Activated CD4-positive, alpha-beta T cell treated with anti-CD3 and anti-CD28 coated beads, Interleukin-2, amount 50 U/mL, for 16 hours (primary cell): ENCODE data around the gene PTS.

Source experiments
- DNase-seq: peaks from one replicate; pipeline ENCODE4 v3.0.0-alpha.2; 2020

PTS gene

DNA sequence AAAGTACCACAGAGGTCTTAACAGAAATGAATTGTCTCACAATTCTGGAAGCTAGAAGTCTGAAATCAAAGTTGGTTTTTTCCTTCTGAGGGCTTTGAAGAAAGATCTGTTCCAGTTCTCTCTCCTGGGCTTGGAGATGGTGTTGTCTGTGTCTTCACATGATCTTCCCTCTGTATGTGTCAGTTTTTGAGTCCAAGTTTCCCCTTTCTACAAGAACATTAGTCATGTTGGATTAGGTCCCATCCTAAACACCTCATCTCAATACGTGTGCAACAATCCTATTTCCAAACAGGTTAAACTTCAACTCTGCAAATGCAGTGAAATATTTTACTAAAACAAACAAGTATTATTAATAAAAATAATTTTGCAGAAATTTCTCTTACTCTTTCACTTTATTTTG, 3.1 kb upstream of the PTS start:
- no peak for DNase-seq

DNA sequence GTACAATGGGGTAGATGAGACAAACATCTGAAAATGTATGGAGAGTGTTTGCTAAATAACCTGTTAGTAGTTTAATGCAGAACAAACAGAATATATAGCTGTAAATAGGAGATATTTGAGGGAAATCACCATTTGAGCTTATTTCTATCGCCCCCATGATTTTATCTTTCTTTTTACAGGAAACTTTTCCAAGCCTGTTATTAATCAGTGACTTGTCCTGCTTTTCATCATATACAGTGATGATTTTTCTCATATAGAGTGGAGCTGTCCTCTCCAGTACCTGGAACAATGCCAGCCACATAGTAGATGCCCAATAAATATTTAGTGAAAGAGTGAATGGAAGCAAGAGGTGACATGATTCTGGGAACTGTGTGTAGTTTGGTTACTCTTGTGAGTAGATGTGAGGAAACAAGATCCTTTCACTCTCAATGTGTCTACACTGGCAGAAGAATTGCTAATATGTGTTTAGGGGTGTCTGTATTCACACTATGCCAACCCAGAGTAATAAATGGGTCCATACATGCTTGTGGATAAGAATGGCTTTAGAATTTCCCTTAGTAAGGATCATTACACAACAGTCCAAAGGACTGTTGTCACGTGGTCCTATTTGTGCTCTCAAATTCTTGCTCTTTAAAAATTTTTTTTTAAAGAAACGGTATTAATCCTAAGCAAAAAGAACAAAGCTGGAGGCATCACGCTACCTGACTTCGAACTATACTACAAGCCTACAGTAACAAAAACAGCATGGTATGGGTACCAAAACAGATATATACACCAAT, 2.3 kb upstream of the PTS start:
- DNase-seq, result no peak

DNA sequence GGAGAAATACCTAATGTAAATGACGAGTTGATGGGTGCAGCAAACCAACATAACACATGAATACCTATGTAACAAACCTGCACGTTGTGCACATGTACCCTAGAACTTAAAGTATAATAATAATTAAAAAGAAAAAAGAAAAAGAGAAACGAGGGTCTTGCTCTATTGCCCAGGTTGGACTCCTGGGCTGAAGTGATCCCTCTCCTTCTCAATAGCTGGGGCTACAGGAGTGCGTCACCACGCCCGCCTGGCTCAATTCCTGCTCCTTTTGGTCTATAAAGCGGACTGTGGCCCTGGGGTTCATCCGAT, 521 bp upstream of the PTS start:
- DNase-seq, result no peak

DNA sequence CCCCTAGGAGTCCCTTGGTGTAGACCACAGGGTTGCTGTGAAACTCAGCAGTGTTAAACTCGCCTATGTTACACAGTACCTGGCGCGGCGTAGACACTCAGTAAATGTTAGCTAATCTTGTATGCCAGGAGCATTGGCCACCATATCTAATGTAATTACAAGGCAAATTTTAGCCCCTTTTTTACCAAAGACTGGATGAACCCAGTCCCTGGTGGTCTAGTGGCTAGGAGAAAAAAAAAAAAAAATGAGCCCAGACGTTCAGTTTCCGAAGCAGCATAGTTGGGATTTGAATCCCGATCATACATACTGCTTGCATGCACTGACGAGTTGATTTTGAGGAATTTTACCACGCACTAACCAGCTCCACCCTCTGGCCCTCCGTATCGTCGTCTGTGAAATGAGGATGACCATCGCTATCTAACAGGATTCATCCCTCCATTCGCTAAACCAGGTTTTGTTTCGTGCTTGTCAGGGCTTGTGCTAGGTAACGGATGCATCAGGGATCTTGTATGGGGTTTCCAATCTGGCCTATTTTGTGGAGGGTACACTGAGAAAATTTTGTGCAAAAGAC, 688 bp downstream of the PTS start:
- DNase-seq, result no peak

DNA sequence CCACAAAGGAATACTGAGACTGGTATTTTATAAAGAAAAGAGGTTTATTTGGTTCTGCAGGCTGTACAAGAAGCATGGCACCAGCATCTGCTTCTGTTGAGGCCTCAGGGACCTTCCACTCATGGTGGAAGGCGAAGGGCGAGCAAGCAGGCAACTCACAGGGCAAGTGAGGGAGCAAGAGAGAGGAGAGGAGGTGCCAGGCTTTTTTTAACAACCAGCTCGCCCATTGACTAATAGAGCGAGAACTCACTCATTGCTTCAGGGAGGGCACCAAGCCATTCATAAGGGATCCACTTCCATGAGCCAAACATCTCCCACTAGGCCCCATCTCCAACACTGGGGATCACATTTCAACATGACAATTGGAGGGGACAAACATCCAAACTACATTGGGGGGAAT, 1.2 kb downstream of the PTS start:
- no peak for DNase-seq

DNA sequence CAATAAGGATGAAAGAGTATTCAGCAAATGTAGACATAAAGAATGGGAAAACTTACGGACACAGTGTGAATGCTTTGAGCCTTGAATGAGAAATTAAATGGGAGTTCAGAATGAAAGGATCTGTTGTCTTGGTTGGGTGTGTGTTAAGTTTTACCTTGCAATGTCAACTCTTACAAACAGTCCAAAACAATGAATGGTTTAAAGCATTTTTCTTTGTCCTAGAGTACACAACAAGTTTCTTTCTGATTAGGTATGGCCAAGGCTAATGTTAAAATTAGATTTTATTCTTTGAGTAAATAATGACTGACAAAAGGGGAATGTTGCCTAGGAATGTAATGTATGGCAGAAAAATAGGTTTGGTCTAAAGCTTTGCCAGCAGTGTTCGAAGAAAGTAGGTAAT, 2.5 kb downstream of the PTS start:
- no peak for DNase-seq

DNA sequence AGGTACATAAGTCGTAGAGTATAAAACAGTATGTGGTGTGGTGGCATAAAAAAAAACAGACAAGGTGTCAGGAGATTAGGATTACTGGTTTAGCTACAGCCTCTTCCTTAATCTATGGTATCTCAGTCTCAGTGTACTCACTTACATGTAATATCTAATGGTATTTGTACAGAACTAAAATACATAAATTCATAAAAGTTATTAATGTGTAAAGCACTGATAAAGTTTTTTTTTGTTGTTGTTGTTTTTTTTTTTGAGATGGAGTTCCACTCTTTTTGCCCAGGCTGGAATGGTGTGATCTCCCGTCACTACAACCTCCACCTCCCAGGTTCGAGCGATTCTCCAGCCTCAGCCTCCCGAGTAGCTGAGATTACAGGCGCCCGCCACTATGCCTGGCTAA, 2.9 kb downstream of the PTS start:
- no peak for DNase-seq

DNA sequence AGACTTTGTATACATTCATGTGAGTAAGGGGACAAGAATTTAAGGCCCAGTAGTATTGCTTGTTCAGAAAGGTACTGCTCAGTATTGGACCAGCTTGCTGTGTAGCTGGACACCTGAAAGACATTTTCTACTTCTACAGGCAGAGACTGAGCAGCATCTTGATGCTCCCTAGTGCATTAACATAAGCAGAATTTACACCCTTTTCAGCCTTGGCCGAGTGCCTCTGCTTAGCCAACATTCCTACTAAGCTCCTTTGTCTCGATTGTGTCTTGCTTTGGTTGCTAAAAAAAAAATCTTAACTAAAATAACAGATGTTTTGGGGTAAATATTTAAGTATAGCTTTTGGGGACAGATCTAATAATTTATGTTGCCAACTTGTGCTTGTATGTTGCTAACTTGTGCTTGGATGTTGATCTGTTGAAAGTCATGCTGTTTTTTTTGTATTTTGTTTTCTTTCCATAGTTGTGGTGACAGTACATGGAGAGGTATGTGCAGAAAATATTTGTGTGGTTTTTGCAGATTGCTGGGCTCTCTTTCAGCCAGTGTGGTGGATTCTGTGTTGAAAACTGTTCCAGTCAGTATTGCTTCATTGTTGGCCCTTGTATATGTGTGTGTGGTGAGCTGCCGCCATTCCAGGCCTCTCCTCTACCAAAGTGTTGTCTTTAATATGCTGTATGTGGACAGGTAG, 3.7 kb downstream of the PTS start:
- no peak for DNase-seq

DNA sequence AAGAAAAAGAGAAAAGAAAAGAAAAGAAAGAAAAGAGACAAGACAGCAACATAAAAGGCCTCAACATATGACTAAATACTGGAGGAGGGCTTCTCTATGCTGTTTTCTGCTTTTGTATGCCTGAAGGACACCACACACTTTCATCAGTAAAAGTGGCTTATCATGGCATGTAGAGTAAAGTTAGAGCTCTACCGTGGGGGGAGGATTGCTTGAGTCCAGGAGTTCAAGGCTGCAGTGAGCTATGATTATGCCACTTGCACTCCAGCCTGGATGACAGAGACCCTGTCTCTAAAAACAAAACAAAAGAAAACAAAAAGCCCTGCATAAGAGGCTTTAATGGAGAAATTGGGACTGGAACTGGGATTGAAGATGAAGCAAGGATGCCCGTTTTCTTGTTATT, 5.7 kb downstream of the PTS start:
- no peak for DNase-seq

DNA sequence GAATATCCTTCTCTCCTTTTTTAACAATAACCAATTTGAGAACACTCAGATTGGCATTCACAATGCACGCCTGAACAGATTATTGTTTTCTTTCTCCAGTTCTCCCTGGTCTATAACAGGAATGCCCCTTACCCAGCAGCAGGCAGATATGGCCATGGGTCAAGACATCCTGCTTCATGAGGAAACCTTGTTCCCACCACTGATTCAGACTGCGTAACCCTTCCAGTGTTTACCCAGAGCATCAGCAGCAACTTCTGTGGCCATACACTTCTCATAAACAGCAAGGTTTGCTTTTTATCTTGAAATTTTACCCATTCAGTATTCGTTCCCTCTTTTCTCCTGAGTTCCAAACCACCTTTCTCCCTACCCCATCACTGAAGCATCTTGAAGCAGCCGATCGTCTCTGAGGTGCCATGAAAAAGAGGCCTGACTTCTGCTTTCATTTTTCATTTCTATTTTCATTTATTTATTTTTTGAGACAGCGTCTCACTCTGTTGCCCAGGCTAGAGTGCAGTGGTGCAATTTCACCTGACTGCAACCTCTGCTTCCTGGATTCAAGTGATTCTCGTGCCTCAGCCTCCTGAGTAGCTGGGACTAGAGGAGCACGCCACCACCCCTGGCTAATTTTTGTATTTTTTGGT, 9.6 kb downstream of the PTS start:
- no peak for DNase-seq

DNA sequence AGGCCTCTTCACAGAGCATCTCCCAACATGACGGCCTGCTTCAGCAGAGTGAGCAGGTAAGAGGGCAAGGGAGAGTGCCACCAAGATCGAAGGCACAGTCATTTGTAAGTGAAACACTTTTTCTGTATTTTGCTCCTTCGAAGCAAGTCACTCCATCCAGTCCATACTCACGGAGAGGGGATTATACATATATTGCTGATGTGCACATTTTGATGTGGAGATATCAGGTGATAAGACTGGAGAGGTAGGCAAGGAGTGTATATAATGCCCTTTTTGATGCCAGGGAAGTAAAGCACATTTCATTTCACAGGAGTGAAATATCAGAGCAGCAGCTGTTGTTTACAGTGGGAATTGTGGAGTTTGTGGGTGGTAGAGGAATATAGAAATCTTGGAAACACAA, 11.2 kb downstream of the PTS start:
- no peak for DNase-seq

DNA sequence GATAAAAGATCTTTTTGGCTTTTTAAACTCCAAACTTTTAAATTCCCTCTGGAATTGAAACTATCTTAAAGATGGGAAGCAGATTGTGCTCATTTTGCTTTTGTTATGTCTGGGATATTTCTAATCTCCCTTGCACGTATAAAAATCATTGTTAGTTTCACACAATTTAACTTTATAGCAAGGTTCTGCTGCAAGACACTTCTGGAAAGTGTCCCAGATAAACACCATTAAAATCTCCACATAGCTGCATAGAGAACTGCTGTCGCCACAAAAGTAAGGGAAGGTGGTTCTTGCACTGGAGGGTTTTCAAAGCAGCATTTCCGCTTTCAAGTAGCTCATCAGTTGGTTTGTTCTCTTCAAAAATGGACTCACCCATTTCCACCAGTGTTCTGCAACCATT, 11.8 kb downstream of the PTS start:
- DNase-seq, result no peak

DNA sequence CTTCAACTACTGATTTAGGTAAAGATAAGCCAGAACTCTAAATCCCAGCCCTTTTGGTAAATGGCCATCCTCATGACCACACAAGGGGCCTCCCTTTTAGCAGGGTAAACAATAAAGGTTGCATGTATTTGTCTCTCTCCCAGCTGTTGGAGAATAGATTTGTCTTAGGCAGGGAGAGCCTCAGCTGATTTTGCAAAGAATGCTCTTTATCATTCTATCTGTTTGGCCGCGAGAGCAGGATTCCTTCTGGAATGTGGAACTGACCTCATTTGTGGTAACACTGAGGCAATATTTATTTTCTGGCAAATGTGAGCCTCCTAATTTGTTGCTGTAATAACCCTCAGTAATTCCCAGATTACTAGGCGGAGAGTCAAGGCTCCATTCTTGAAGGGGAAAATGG, 15.3 kb downstream of the PTS start:
- DNase-seq, result no peak

DNA sequence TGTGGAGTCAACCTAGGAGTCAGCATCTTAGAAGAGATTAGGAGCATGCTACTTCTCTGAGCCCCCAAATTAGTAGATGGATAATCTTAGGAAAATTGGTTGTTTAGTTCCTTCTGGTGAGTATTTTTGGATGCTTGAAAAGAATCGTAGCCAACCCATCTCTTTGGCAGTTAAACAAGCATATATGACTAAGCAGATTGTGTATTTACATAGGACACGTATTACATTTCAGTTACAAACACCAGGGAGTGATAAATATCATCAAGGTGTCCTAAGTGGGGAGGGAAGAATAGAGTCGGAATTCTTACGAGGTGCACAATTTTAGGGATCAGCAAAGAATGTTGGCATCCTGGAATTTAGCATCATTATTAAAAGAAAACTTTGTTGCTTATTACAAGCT, 21.0 kb downstream of the PTS start:
- no peak for DNase-seq

DNA sequence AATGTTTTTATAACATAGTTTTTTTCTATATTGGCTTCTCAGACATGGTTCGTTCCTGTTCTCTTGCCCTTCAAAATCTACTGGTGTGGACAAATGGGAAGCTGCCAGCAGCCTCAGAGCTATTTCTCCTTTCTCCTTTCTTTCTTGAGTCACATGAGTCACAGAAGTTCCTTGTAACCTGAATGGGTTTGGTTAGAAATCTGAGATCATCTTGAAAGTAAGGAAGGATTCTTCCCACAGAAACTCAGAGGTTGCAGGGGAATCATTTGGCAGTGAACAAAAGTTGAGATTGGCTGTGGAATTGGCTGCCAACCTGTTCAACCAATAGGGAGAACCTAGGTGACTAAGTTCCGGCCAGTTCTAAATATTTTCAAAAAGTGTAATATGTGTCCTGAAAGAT, 22.0 kb downstream of the PTS start:
- no peak for DNase-seq

DNA sequence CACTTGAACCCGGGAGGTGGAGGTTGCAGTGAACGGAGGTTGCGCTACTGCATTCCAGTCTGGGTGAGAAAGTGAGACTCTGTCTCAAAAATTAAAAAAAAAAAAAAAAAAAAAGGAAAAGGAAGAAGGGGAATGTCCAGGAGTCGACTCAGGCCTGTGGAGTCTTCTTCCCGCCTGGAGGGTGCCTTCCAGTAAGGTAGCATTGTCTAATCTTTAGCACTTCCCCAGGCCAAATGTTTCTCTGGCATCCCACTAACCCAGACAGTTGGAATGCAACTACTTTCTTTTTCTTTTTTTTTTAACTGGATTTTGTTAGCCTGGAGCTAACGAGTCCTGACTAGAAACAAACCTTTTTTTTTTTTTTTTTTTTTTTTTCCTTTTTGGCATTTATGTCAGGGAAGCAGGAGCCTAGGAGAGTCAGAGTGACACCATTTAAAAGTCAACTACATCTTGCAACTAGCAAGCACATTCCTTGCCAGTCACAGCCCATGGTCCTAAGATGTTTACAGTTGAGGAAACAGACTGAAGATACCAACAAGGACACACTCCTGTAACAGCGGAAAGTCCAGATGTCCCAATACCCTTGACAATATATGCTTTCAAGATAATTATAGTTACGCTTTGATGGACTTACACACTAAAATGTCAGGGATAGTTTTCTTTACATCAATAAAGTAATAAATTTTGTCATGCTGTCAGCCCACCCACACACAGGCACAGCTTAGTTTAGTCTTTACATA, 23.8 kb downstream of the PTS start:
- no peak for DNase-seq

DNA sequence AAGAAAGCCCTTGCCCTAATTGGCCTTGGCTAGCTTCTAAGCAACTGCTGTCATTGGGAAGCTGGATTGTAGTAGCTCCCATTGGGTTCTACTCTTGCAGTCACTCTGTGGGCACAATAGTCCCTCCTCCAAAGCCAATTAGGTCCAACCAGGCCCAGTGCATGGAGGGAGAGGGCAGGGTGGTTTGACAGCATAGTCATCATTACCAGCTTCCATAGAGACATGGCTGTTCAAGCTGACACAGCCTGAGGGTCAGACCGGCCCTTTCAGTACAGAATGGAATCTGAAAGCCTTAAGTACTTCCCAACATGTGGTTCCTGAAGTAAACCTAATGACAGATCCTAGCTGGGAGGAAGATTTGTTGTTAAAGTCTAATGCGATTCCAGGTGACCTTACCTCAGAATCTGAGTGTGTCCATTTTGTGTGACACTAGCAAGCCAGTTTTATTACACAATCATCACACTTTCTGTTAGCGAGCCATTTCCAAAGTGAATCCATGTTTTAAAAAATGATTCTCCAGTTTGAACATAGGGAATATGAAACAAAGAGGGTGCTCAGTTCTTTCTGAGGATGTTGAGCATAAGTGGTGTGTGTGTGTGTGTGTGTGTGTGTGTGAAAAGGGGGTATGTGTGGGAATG, 27.5 kb downstream of the PTS start:
- no peak for DNase-seq

DNA sequence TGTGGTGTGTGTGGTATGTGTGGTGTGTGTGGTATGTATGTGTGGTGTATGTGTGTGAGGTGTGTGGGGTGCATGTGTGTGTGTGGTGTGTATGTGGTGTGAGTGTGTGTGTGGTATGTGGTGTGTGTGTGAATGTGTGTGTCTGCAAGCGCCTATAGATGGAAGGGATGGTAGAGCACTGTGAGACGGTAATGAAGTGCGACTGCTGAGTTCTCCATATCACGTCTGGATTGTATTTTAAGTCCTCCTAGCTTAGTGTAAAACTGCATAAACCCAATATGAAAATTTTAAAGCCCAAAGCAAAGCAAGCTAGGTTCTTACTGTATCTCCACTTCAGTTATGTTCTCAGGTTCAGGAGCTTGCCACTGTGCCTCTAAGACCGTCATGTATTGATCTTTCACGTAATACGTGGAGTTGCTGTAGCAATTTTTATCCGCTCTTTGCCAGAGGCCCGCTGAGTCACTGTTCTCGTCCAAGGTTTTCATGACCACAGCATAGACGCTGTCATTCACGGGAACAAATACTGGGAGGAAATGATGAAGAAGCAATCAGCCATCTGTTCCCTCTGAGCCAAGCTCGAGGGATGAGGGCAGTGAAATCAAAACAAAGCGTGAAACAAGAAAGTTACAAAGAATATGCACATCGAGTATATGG, 29.0 kb downstream of the PTS start:
- no peak for DNase-seq

DNA sequence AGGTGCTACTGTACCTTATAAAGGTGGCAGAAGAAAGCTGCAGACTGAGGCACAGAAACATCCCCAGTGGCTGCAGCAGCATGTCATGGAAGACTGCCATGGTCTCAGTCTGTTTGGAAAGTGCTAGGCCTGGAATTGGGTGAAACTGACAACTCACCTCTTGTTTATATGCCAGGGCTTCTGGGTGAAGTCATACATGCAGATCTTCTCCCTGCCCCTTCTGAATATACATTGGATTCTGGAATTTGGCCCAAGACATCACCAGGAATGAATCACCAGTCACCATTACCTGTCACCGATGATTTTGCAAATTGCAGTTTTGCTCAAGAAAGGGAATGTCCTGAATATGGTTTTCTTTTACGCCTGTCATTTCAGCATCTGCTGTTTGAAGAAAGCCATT, 34.3 kb downstream of the PTS start, which contains the start of gene PLET1:
PLET1 (minus strand) TSS at position 371 of the 400 bp plus-strand sequence; CDS start at position 100, 271 bp downstream.
- DNase-seq, result no peak

DNA sequence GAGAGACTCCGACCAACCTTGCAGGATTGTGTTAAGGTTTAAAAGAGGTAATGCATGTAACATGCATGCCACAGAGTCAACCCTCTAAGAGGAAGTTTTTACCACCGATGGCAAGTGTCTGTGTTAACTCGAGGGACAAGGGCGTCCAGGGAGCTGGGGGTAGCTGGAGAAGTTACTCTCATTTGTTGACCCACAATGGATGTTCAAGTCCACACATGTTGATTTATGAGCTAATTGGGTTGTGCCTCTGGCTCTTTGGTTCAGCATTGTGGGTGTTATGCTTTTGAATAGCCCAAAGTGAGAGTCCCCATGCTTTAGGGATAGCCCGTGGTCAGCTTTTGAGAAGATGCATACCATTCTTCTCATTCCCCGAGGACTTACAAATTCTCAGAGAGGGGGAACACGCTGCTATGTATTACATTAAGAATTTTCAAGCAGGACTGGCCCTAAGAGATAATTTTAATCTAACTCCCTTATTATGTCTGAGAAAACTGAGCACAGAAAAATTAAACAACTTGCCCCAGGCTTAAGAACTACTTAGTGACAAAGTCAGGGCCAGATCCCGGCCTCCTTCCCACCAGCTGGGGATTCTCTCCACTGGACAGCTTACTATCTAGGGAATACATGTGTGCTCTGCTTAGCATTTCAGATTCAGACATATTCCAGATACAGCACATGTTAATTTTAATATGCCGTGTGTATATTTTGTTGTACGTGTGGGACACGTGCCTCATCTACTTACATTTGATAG, 39.6 kb downstream of the PTS start:
- DNase-seq, result no peak

DNA sequence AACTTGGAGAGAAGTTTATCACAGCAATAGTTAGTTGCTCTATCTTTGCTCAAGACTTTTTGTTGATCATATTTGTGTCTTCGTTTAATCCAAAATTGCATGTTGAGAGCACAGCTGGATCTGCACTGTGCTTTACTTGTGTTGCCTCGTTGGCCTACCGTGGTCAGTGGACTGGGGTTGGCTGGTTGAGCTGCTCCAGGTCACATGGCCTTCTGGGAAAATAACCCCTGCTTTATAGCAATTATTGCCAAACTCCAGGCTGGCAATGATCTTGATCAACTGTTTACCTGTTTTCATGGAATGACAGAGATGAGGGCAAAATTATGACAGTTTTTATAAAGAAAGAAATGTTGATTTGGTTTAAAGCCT, 40.2 kb downstream of the PTS start:
- DNase-seq, result no peak

DNA sequence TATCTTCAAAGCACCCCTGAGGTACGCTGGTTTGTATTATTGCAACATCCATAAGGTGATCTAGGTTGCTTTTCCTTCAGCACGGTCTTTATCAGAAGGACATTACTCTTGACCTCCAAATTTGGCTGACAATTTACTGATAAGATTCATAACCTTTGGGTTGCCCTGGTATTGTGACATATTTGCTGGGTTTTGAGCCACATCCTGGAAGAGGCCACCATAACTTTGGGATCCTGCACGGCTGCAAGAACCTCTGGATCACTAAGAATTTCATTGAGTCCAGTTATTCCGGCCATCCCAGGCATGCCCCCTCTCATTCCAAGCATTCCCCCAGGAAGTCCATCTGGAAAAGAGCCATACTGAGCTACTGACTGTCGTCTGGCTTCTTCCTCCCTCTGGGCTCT, 41.0 kb downstream of the PTS start:
- DNase-seq, result no peak
